Ishikawa (cell line): ENCODE measurements around the gene KRT17.

Experiments
- CEBPB ChIP-seq: IDR thresholded peaks from 2 replicates; pipeline ENCODE4 v1.6.1; 2012
- CREB1 ChIP-seq: IDR thresholded peaks from 2 replicates; pipeline ENCODE4 v1.6.1; 2012; ENCODE audit warnings: low read depth
- EGR1 ChIP-seq: IDR thresholded peaks from 2 replicates; pipeline ENCODE4 v1.6.1; 2012
- EP300 ChIP-seq: IDR thresholded peaks from 2 replicates; pipeline ENCODE4 v1.6.1; 2012; ENCODE audit warnings: borderline replicate concordance
- FOXM1 ChIP-seq: IDR thresholded peaks from 2 replicates; pipeline ENCODE4 v1.6.1; 2012; ENCODE audit warnings: low read depth, borderline replicate concordance
- MAX ChIP-seq: IDR thresholded peaks from 2 replicates; pipeline ENCODE4 v1.6.1; 2012
- NFIC ChIP-seq: IDR thresholded peaks from 2 replicates; pipeline ENCODE4 v1.6.1; 2012
- RAD21 ChIP-seq: IDR thresholded peaks from 2 replicates; pipeline ENCODE4 v1.6.1; 2012; ENCODE audit warnings: low read depth
- TAF1 ChIP-seq: IDR thresholded peaks from 2 replicates; pipeline ENCODE4 v1.6.1; 2012; ENCODE audit warnings: low read depth, mild to moderate bottlenecking
- TCF12 ChIP-seq: IDR thresholded peaks from 2 replicates; pipeline ENCODE4 v1.6.1; 2012; ENCODE audit warnings: low read depth
- TEAD4 ChIP-seq: IDR thresholded peaks from 2 replicates; pipeline ENCODE4 v1.6.1; 2012
- USF1 ChIP-seq: IDR thresholded peaks from 2 replicates; pipeline ENCODE4 v1.6.1; 2012
- YY1 ChIP-seq: IDR thresholded peaks from 2 replicates; pipeline ENCODE4 v1.6.1; 2012; ENCODE audit warnings: low read depth
- ZBTB7A ChIP-seq: IDR thresholded peaks from 2 replicates; pipeline ENCODE4 v1.6.1; 2012; ENCODE audit warnings: low read depth
- TF ChIP-seq, protein P1 (sequence below): IDR thresholded peaks from 2 replicates; pipeline ENCODE4 v1.6.1; 2012; ENCODE audit warnings: low read depth, mild to moderate bottlenecking

Gene KRT17

DNA sequence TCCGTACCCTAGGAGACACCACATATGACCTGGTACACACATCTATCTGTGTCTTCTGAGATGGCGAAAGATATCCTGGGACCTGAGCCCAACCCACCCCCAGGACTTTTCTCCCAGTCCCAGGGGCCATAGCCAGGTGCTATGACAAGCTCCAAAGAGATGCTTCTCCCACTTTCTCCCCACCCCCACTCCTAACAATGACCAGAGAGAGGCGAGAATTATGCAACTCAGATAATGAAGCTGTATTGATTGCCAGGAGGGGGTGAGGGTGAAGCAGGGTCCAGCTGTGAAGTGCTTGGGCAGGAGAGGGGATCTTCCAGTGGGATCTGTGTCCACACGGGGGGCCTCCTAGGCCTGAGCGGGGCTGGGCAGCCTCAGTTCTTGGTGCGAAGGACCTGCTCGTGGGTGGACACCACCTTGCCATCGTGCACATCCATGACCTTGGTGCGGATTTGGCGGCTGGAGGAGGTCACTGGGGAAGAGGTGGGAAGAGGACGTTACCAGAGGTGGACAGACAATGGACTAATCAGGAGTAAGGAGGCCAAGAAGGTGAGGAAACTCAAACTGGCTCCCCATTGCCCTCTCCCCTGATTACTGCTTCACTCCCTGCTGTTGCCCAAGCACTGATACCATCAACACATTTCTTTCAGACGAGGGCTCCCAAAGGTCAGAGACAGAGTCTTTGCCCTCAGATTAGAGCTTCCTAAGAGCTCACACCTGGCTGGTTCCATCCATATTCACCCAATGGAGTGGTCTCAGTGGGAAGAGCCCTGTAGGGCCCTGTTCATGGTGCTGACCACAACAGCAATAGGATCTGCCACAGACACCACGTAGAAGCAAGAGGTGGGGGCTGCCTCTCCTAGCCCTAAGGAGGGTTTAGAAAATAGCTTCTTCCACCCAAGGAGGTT lies 42.1 kb downstream of the KRT17 start:
- TF ChIP-seq, protein P1, sequence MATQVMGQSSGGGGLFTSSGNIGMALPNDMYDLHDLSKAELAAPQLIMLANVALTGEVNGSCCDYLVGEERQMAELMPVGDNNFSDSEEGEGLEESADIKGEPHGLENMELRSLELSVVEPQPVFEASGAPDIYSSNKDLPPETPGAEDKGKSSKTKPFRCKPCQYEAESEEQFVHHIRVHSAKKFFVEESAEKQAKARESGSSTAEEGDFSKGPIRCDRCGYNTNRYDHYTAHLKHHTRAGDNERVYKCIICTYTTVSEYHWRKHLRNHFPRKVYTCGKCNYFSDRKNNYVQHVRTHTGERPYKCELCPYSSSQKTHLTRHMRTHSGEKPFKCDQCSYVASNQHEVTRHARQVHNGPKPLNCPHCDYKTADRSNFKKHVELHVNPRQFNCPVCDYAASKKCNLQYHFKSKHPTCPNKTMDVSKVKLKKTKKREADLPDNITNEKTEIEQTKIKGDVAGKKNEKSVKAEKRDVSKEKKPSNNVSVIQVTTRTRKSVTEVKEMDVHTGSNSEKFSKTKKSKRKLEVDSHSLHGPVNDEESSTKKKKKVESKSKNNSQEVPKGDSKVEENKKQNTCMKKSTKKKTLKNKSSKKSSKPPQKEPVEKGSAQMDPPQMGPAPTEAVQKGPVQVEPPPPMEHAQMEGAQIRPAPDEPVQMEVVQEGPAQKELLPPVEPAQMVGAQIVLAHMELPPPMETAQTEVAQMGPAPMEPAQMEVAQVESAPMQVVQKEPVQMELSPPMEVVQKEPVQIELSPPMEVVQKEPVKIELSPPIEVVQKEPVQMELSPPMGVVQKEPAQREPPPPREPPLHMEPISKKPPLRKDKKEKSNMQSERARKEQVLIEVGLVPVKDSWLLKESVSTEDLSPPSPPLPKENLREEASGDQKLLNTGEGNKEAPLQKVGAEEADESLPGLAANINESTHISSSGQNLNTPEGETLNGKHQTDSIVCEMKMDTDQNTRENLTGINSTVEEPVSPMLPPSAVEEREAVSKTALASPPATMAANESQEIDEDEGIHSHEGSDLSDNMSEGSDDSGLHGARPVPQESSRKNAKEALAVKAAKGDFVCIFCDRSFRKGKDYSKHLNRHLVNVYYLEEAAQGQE = peak; percentile 70

DNA sequence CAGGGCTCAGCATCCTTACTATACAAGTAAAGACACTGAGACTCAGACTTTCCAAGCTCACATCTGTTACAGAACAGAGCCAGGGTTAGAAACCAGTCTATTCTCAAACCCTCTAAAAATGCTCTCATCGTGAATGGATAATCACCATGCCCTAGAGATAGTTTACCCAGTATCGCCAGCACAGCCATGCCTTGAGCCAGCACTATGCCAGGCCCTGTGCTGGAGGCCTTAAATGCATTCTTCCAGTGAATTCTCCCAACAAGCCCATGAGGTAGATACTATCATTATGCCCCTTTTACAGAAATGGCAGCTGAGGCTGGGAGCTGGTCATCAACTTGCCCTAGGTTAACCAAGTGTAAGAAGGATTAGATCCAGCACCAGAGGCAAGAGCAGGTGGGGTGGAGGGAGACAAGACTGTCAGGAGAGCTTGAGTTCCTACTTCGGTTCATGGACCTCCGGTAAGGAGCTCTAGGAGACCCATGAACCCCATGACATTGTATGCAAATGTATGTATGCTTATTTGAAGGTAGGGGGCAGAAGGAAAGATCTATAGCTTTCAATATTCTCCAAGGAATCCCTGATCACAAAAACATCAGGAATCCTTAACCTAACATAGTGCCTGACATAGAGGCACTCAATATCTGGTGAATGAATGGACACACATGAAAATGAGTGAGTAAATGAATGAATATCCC lies 42.9 kb downstream of the KRT17 start:
- TF ChIP-seq EGR1 (no peak), EP300 (no peak), TEAD4 (no peak), CREB1 (no peak), FOXM1 (no peak), NFIC (no peak), YY1 (no peak), MAX (no peak), TCF12 (no peak), USF1 (no peak), CEBPB (no peak), ZBTB7A (no peak), TAF1 (no peak), RAD21 (no peak)
- TF ChIP-seq, protein P1 = no peak

DNA sequence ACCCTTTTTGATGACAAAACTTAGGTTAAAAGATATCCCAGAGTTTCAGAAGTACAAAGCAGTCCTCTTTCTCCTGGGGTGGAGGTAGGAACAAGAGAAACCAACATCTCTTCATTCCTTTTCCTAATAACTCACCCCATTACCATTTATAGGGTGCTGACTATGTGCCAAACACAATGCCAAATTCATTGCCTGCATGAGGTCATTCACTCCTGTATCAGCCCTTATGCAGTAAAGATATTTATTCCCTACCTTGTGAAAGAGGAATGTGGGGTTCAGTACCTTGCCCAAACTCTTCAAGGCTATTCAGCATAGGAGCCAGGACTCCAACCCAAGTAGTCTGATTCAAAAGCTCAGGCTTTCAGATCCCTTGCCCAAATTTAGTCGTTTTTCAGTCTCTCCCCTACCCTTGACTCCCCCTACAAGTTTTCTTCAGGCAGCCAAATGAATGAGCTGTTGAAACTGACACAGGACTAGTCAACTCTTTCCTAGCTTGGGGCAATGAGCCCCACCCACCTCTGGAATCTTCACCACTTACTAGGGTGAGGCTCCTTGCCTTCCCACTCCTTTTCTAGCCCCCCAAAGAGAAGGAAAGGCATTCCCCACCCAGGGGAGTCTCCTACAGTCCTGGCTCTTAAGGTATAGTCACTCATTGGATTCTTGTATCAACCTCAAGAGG lies 43.5 kb downstream of the KRT17 start:
- no peak for TF ChIP-seq USF1
- TF ChIP-seq, protein P1 = no peak
- no peak for TF ChIP-seq RAD21
- no peak for TF ChIP-seq CREB1
- no peak for TF ChIP-seq CEBPB
- no peak for TF ChIP-seq ZBTB7A
- no peak for TF ChIP-seq TCF12

GRCh38 chr17:41580244-41580575 lies 44.2 kb downstream of the KRT17 start:
- TF ChIP-seq YY1 (no peak), FOXM1 (no peak), TCF12 (no peak), EGR1 (no peak), TAF1 (no peak), NFIC (no peak), CREB1 (no peak)
